ENCODE results near the gene STXBP3.

GRCh38 chr1:108745980-108746381, 493 bp upstream of the STXBP3 start:
- no peak for TF ChIP-seq CTCF (IDR thresholded peaks at IDR 0.05 in 4 of 5, conservative IDR thresholded peaks at IDR 0.05 in 1 of 5)
- no peak for TF ChIP-seq POLR2A (IDR thresholded peaks at IDR 0.05)
